NB4 (cell line): ENCODE measurements around the gene RASA2.

ENCODE experiments used
- DNase-seq: peaks from one replicate; pipeline ENCODE4 v3.0.0; 2010; ENCODE audit warnings: low read depth
- H3K4me3 ChIP-seq: one replicate; pipeline ENCODE4 v1.5.1; 2011; ENCODE audit warnings: mild to moderate bottlenecking, low read depth, low read length, moderate library complexity
- MYC ChIP-seq: IDR thresholded peaks from 2 replicates; pipeline ENCODE4 v1.6.1; 2011; ENCODE audit warnings: low read depth, low read length
- POLR2A ChIP-seq: IDR thresholded peaks from 2 replicates; pipeline ENCODE4 v1.6.1; 2011; ENCODE audit warnings: mild to moderate bottlenecking; ENCODE audit not compliant: insufficient read length; ENCODE audit errors: extremely low read depth
- TF ChIP-seq, protein P1 (sequence below): IDR thresholded peaks from one replicate; pipeline ENCODE4 v1.5.1; 2012; ENCODE audit warnings: low read depth, low read length
- TF ChIP-seq, protein P2 (sequence below): IDR thresholded peaks from 2 replicates; pipeline ENCODE4 v1.6.1; 2011; ENCODE audit warnings: low read depth, low read length

Gene RASA2

DNA sequence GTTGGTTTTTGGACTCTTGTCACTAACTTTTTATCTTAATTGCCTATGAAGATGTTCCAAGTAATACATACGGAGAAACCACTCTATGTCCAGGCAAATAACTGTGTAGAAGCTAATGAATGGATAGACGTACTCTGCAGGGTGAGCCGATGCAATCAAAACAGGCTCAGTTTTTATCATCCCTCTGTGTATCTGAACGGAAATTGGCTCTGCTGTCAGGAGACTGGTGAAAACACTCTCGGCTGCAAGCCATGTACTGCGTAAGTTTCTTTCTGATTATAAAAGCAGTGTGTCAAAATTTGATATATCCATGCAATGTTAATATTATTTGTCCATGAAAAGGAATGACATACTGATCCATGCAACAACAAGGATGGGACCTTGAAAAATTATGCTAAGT lies 121.6 kb downstream of the RASA2 start:
- H3K4me3 ChIP-seq: no peak overlapping the region
- TF ChIP-seq, protein P1, sequence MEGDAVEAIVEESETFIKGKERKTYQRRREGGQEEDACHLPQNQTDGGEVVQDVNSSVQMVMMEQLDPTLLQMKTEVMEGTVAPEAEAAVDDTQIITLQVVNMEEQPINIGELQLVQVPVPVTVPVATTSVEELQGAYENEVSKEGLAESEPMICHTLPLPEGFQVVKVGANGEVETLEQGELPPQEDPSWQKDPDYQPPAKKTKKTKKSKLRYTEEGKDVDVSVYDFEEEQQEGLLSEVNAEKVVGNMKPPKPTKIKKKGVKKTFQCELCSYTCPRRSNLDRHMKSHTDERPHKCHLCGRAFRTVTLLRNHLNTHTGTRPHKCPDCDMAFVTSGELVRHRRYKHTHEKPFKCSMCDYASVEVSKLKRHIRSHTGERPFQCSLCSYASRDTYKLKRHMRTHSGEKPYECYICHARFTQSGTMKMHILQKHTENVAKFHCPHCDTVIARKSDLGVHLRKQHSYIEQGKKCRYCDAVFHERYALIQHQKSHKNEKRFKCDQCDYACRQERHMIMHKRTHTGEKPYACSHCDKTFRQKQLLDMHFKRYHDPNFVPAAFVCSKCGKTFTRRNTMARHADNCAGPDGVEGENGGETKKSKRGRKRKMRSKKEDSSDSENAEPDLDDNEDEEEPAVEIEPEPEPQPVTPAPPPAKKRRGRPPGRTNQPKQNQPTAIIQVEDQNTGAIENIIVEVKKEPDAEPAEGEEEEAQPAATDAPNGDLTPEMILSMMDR: no peak
- no peak for TF ChIP-seq MYC
- no peak for TF ChIP-seq POLR2A
- TF ChIP-seq, protein P2, sequence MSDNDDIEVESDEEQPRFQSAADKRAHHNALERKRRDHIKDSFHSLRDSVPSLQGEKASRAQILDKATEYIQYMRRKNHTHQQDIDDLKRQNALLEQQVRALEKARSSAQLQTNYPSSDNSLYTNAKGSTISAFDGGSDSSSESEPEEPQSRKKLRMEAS: no peak
- no peak for DNase-seq

DNA sequence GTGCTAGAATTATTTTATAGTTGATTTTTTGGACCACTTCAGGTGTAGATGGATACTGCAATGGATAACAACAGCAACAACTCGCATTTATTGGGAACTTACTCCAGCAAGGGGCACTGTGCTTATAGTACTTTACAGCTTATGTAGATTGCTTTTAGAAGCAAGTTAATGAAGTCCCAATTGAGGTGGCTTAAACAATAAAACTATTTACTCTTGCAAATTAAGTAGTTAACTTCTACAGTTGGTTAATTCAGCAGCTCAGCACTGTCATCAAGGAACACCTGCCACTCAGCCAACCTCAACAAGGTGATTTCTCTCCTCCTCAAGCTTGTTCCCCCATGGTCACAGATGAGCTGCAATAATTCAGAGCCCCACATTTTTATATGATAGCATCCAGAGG lies 124.1 kb downstream of the RASA2 start:
- no peak overlapping the region for H3K4me3 ChIP-seq
- DNase-seq: no peak
- TF ChIP-seq, protein P2: no peak
- TF ChIP-seq POLR2A (no peak), MYC (no peak)

DNA sequence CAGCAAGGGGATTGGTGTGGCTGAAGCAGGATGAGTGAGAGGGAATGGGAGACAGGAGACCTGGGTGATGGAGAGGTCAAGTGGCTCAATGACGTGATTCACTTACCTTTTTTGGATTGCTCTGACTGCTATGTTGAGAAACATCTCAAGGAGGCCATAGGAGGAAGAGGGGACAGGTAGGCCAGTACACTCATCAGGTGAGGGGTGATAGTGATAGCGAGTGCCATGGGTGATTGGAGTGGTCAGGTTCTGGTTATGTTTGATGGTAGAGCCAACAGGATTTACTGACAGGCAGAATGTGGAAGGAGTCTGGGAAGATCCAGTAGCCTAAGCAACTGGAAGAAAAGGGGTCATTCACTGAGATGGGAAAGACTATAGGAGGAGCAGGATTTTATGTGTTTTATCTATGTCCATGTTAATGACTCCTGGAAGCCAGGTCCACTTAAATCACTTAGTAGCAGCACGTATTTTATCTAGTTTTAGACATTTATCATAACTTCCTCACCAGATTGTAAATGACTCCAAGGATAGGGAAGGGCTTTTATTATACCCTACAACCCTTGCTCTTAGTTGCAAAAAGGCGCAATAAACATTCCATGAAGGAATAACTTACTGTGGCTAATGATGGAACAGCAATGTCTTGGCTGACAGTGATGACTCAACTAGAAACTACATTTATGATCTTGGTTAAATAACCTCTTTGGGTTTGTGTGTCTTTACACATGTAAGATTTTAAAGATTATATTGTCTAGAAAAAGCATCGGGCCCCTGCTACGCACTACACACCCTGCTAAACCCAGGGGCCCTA lies 131.5 kb downstream of the RASA2 start:
- TF ChIP-seq, protein P2: no peak
- TF ChIP-seq POLR2A (no peak), MYC (no peak)
- TF ChIP-seq, protein P1: no peak
- no peak overlapping the region for H3K4me3 ChIP-seq
- DNase-seq: no peak

DNA sequence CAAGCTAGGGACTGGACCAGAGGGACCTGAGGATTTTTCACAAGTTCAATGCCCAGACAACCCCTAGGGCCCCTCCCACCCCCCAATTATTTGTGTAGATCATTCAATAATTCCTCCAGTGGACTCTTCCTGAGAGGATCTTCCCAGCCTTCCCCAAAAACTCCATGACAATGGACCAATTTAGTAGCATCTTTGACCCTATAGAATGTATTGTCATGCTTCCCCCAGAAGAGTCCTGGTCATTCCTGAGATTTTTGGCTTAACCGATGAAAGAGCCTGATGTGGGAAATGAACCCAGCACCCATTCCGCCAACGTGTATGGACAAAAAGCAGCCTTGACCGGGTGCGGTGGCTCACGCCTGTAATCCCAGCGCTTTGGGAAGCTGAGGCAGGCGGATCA lies 132.1 kb downstream of the RASA2 start:
- no peak for DNase-seq
- no peak overlapping the region for H3K4me3 ChIP-seq
- TF ChIP-seq, protein P2: no peak
- TF ChIP-seq POLR2A (no peak), MYC (no peak)
- TF ChIP-seq, protein P1: no peak

DNA sequence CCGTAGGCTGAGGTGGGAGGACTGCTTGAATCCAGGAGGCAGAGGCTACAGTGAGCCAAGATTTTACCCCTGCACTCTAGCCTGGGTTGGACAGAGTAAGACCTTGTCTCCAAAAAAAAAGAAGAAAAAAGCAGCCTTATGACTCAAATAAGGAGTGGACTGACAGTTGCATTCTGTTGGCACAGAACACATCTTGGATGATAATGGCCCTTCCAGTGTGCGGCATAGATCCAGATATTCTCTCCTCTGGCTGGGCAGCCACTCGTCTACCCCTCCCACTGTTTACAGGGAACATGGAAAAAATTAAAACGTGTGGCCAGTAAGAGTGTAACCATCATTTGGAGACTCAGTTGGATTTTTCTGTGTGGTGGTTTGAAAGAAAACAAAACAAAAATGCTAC lies 132.6 kb downstream of the RASA2 start:
- DNase-seq: no peak
- H3K4me3 ChIP-seq: no peak overlapping the region
- TF ChIP-seq, protein P1: no peak
- TF ChIP-seq MYC (no peak), POLR2A (no peak)
- TF ChIP-seq, protein P2: no peak

DNA sequence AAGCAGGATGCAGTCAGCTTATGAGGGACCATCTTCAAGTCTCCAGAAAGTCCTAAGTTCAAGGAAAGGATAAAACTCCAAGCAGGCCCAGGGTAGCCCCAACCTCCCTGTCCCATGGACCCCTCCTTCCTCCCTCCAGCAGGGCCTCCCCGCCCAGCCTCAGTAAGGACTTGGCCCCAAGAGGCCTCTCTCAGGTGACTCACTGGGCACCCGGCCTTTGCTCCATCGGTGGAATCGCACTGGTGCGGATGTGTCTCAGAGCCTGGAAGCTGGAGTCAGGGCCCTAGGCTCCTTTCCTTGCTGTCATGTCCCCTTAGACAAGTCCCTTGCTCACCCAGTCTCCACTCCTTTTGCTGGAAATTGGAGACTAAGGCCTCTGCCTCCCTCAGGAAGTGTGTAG lies 136.9 kb downstream of the RASA2 start:
- DNase-seq: no peak
- TF ChIP-seq, protein P2: no peak
- TF ChIP-seq MYC (no peak), POLR2A (no peak)
- TF ChIP-seq, protein P1: no peak

More for the DNA sequence above, 136.9 kb downstream of the RASA2 start:
- no peak overlapping the region for H3K4me3 ChIP-seq
